Pons (tissue), 1 donor: Measurements from ENCODE around the gene ODF4.

Experiments
- DNase-seq: peaks from one replicate; pipeline ENCODE4 v3.0.0-alpha.2; 2016; ENCODE audit warnings: low spot score

The ODF4 gene, protein sequence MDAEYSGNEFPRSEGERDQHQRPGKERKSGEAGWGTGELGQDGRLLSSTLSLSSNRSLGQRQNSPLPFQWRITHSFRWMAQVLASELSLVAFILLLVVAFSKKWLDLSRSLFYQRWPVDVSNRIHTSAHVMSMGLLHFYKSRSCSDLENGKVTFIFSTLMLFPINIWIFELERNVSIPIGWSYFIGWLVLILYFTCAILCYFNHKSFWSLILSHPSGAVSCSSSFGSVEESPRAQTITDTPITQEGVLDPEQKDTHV

GRCh38 chr17:8339540-8339939 lies at the start of gene ODF4:
ODF4 (plus strand) TSS chr17:8339840; CDS start chr17:8340052, 212 bp downstream.
- DNase-seq = no peak

DNA sequence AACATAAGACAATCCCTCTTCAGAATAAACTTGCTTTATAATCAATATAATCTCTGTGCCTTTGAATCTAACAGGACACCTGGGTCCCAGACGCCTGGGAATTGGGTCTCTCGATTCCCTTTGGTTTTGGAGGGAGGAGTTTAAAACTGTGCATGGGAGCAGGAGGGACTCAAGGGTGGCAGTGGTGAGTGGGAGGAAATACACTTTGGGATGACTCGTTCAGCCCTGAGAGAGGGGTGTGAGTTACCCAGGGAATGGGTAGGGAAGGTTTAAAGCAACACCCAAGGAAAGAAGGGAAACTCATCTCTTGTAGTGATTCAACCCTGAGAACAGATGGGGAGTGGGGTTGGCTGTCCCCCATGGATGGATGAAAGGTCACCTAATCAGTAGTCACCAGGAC lies 49.6 kb upstream of the ODF4 start:
- no peak for DNase-seq

DNA sequence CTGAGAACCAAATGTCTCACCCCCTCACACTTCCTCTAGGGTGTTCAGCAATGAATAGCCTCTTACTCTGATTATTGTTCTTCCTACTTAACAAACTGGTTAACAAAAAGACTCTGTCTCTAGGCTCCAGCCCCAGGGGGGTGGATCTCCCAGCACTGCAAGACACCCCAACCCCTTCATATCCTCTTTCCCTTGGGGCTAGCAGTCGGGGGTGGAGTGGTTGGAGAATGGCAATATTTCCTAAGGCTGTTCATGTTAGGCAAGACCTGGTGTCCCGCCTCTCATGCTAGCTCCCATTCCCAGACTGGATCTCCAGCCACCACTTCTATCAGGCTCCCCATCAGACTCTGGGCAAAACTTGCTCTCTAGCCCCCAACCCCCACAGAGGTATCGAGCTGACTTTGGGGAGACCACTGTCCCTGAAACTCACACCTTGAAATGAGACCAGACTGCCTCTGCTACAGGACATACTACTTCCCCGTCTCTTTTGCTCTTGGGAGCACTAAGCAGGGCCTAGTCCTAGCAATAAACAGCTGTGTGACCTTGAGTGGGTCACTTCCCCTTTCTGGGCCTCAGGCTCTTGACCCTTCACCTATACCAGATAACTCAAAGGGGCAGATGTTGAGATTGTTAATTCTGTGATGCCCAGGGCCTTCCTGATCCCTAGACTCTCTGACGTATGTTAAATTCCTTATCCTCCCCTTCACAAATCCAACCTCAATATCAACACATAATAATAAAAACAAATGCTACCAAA lies 46.8 kb upstream of the ODF4 start:
- no peak for DNase-seq

- DNase-seq = no peak
Observed at GRCh38 chr17:8294361-8294760, 45.3 kb upstream of the ODF4 start.

- DNase-seq = no peak
Observed at GRCh38 chr17:8294814-8295316, 44.8 kb upstream of the ODF4 start.

DNA sequence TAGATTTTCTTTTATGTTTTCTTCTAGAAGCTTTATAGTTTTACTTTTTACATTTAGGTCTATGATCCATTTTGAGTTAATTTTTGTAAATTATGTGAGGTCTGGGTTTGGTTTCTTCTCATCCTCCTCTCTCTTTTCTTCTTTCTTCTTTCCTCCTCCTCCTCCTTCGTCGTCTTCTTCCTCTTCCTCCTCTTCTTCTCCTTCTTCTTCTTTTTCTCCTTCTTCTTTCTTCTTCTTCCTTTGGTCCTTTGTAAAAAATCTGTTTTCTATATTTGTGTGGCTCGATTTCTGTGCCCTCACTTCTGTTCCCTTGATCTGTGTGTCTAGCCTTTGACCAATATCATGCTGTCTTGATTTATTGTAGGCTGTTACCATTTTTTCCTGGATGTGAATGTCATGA lies 39.4 kb upstream of the ODF4 start:
- no peak for DNase-seq

DNA sequence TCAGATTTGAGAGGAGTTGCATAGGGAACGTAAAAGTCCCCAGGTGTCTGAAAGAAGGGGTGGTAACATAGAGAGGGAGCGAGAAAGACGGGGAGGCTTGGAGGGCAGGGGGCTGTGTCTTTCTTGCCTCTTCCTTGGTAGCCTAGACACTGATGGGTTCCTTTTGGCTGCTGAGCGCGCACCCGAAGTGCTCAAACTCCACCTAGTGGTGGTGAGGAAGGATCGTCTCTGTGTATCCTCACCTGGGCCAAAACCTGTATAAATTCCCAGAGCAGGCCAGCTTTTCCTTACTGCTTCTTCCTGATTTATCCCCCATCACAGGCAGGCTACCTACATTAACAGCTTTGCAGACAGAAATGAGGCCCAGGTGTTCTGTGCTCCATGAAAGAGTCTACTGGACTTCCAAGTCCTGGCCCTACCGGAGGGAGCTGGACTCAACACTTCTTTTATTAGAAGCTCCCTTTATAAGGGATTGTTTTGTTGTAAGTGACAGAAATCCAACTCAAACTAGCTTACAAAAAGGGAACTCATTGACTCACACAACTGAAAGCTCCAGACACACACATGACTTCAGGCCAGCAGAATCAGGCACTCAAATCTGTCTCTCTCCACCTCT lies 38.9 kb upstream of the ODF4 start:
- DNase-seq = peak; percentile 76

GRCh38 chr17:8310601-8311123 lies 29.0 kb upstream of the ODF4 start:
- no peak for DNase-seq

DNA sequence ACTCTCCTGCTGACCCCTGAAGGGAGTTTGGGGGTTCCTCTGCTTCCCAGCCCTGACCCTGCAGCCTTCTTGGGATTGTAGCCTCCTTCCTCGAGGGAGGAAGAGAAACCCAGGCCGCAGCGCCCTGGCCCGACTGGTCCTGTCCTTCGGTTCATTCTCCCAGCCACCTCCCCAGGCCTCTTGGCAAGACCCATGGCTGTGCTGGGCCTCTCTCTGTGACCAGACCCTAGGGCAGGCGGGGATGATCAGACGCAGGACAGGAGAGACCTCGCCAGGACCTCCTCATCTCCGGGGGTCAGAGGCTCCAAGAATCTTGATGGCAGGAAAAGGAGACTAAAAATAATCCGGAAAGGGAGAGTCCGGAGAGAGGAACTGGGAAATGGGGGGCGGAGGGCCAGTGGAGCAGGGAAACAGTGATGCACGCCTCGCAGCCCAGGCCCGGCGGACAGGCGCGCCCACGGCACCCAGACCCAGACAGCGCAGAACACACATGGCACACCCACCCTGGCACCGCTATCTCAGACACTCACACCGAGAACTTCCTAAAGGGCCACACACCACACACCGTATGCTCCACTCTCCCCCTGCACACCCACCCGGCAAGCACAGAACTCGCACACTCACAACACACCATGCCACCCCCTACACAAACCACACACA lies 28.4 kb upstream of the ODF4 start:
- DNase-seq = no peak

GRCh38 chr17:8312251-8312650 lies 27.4 kb upstream of the ODF4 start:
- DNase-seq = no peak

DNA sequence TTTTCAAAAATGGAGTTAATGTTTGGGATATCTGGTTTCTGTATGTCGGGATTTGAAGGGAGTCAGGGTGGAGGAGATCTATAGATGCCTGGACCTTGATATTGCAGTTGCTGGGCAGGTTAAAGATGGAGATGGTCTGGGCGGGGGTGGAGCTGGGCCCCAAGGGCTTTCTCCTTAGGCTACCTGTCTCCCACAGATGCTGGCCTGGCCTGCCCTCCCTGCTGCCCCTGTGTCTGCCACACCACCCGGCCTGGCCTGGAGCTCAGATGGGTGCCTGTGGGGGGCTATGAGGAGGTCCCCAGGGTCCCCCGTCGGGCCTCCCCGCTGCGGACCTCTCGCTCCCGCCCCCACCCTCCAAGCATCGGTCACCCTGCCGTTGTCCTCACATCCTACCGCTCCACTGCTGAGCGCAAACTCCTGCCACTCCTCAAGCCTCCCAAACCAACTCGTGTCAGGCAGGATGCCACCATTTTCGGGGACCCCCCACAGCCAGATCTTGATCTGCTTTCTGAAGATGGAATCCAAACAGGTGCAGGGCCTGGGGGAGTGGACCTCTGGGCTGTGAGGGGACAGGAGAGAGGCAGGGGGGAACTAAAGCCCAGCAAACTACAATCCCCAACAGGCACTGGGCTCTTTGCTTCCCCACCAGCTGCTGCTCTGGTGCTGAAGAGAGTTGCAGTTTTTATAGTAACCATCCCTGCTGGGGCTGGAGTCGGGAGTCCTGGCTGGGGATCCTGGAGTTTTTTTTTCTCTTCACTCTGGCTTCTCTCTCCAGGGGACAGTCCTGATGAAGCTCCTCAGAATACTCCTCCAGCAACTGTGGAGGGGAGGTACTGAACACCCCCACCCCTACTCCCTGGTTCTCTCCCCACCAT lies 26.7 kb upstream of the ODF4 start:
- DNase-seq = no peak

DNA sequence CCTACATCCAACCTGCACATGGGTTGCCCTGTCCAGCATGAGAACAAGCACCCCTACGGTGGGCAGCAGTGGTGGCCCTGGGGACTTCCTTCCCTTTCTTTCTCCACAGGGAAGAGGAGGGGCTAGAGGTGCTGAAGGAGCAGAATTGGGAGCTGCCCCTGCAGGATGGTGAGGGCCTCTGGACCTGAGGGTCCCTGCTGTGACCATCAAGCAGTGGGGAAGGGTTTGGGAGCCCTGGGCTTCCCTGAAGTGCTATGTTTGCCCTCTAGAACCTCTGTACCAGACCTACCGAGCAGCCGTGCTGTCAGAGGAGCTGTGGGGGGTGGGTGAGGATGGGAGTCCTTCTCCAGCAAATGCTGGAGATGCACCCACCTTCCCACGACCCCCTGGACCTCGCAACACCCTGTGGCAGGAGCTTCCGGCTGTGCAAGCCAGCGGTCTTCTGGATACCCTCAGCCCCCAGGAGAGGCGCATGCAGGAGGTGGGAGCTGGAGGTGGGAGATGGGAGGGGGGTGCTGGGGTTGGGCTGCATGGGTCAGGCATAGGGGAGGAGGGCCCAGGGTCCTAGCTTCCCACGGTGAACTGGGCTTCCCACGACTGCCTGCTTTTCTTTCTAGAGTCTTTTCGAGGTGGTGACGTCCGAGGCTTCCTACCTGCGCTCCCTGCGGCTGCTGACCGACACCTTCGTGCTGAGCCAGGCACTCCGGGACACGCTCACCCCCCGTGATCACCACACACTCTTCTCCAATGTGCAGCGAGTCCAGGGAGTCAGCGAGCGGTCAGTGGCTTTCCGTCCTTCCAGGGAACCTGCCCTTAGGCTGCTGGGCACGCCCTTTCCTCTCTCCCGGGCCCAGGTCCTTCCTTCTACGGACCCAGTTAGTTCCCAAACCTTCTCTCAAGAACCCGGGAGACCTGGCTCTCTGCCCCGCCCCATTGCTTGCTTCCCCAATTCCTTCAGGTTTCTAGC lies 24.6 kb upstream of the ODF4 start:
- no peak for DNase-seq

- DNase-seq = no peak
Observed at GRCh38 chr17:8315764-8316217, 23.8 kb upstream of the ODF4 start.

DNA sequence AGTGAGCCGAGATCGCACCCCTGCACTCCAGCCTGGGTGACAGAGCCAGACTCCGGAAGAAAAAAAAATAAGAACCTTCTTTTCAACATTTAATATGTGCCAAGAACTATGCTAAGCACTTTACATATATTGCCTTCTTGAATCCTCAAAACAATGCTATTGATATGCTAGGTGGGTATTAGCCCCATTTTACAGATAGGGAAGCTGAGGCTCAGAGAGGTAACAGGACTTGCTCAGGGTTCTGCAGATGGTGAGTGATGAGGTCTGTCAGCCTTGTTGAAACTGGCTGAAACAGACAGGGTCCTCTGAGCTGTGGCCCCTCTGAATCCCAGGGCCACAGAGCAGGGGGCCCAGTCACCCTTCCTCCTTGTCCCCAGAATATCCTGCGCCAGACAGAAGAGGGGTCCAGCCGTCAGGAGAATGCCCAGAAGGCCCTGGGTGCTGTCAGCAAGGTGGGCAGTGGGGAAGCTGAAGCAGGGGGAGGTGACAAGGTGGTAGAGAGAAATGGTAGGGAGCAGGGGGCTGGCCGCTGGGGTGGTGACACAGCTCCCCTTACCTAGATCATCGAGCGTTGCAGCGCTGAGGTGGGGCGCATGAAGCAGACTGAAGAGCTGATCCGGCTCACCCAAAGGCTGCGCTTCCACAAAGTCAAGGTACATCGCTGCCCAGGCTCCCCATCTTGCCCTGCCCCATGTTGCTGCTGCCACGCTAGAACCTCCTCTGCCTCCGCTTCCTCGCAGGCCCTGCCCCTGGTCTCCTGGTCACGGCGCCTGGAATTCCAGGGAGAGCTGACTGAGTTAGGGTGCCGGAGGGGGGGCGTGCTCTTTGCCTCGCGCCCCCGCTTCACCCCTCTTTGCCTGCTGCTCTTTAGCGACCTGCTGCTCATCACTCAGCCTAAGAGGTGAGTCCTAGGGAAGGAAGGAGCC lies 21.4 kb upstream of the ODF4 start:
- DNase-seq = no peak

GRCh38 chr17:8320262-8320661 lies 19.4 kb upstream of the ODF4 start:
- no peak for DNase-seq

DNA sequence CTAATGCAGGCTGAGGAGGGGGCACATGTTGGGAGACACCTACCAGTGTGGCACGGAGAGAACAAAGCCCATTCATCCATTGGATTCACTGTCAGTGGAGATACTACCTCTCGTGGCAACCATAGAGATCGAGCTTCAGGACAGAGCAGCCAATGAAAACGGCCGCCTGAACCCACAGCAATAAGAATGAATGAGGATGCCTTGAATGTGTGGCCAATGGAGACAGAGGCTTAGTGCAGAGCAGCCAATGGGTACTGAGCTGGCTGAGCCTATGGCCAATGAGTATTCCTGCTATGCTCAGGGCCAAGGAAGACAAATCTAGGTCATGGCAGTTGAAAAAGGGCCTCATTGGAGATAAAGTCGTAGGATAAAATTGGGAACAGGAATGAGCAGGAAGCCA lies 18.6 kb upstream of the ODF4 start:
- no peak for DNase-seq

- DNase-seq = no peak
Observed at GRCh38 chr17:8322061-8322460, 17.6 kb upstream of the ODF4 start.

- DNase-seq = no peak
Observed at GRCh38 chr17:8324132-8324531, 15.5 kb upstream of the ODF4 start.

DNA sequence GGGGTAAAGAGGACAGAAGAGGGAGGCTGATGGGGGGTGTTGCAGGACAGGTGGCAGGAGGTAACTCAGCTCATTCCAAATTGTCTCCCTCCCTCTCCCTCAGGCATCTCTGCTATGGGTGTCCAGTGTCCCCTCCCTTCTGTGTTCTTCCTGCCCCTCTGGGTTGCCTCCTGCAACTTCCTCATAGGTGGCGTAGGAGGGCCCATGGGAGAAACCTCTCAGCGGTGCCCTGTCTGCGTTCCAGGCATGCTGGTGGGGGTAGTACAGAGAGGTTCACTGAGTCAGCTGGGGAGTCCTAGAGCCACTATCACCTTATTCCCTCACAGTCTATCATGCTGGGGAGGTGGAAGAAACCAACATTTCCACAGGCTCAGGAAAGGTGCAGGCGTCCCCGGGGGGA lies 14.7 kb upstream of the ODF4 start:
- no peak for DNase-seq
